Suppressor macrophage treated with lipopolysaccharide for 1 hour (primary cell): ENCODE measurements around the gene IFNA14.
"Not testable (repeated sequence)": the region's sequence is repeated elsewhere in the genome, so short reads cannot be mapped to it uniquely, and the experiment has no call there.

ENCODE experiments used
- DNase-seq, 3 donors: peaks; one replicate each; pipeline ENCODE4 v3.0.0-alpha.2; 2020 to 2022

IFNA14 gene

DNA sequence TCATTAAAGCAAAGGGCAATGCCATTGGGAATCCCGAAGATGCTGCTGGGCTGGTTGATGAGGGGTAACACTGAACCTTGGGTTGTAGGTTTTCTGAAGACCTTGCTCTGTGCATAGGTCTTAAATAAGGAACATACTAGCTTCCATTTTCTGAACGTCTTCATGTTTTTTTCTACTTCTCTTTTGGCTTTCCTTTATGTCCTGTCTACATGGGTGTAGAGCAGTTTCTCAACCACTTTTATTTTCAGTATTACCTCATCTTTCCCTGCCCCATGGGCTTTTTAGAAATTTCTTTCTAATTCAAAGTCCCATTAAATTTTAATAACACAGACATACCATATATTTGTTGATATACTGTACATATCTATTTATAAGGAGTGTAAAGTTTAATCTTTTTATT lies at the start of gene IFNA14:
TSS of gene IFNA14 (minus strand) at position 95 of the 400 bp plus-strand sequence. CDS start at position 25, 70 bp downstream.
- peak; percentile 35 to 67 (median 66) for DNase-seq

- DNase-seq, result no peak
These were observed 47.5 kb upstream of the IFNA14 start for GRCh38 chr9:21287280-21287679.

DNA sequence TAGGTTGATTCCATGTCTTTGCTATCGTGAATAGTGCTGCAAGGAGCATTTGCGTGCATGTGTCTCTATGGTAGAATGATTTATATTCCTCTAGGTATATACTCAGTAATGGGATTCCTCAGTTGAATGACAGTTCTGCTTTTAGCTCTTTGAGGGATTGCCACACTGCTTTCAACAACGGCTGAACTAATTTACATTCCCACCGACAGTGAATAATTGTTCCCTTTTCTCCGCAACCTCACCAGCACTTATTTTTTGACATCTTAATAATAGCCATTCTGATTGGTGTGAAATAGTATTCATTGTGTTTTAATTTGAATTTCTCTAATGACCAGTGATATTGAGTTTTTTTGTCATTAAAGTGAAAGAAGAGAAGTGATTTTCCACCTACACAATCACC lies 46.9 kb upstream of the IFNA14 start:
- peak; percentile 61 to 86 (median 75) for DNase-seq

- DNase-seq, result no peak
These were observed 46.3 kb upstream of the IFNA14 start for GRCh38 chr9:21286099-21286498.

DNA sequence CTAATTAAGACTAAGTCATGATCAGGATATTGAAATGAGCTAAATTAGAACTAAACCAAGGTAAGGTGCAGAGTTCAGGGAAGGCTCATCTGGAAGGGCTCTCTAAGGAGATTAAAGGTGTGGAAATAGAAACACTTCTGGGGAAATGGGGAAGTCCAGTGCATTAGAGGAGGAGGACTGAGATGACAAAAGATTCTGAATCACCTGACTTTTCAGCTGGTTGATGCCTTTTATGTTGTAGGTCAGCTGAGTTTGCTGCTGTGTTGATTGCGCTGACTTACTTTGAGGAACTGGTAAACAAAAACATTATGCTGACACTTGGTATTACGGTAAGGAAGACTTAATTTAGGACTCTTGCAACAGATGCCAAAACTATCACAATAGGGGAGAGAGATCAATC lies 41.5 kb upstream of the IFNA14 start:
- DNase-seq, result peak; percentile 43 to 55 (median 47)

GRCh38 chr9:21268347-21268657 lies 28.5 kb upstream of the IFNA14 start:
- DNase-seq, result no peak

DNA sequence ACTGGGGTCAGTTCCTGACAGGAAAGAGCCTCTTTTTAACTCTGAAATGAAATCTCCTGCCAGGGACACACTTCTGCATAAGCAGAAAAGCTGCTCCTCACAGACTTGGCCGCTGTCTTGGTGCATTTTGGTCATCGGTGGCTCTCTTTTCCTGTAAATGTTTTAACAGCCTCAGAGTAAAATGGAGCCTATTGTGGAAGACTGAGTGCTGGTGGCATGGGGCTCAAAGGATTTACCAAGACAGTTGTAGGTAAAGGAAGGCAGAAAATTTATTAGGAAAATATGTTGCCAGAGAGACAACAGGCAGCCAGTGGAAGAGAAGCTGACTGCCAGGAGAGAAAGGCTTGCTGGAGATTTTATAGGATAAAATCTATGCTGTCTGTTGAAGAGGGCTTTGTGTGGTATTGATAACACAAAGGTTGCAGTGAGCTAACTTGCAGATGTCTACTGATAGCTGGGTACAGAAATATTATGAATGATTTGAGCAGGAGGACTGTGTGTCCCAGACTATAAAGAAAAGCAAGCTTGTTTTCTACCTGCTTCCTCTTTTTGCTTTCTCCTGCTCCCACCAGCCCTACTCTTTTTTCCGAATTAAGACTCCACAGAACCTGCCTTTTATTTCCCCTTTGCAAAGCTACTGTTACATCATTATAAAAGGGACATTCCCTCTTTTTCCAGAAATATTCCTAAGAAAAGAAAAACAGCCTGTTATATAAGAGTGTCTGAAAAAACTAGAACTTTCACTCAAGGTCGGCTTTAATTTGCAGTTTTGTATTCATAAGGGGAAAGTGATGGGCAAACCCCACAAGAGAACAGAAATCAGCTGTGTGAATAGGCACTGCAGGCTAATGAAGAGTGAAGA lies 27.9 kb upstream of the IFNA14 start:
- DNase-seq, result peak in 1 of 3 donors; percentile 7

GRCh38 chr9:21266733-21267484 lies 27.1 kb upstream of the IFNA14 start:
- DNase-seq, result no peak

DNA sequence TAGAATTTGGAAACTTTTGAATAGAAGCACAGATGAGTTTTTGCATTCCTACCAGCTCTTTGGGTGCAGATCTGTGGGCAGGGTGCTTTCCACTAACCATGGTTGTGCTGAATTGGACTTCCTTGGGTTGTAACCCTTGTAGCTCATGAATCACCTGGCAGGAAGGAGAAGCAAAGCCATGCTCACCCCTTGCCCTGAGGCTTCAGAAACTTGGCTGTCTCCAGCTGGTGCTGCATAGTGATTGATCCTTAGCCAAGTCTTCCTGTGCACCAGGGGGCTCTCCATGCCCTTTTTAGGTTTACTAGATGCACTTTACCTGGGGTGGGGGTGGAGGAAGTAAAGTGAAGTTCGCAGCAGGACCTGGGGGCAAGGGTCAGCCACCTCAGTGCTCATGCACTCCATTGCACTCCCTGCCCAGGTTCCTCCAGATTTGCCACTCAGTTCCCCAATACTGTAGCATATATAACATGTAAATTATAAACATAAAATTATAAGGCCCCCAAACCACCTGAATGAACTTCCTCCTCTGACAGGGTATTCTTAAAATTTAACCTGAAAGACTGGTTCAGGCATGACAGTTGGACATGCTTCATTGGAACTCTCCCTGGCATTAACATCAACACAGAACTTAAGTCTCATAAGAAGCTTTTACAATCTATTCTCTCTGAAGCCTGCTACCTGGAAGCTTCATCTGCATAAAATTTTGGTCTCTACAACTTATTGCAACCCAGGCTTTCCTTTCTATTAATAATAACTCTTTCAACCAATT lies 25.8 kb upstream of the IFNA14 start:
- no peak for DNase-seq

GRCh38 chr9:21255538-21256212 lies 15.9 kb upstream of the IFNA14 start:
- DNase-seq, result no peak

- peak; percentile 82 to 90 (median 88) for DNase-seq
These were observed 13.1 kb upstream of the IFNA14 start for GRCh38 chr9:21252721-21253547.

GRCh38 chr9:21251638-21252037 lies 11.8 kb upstream of the IFNA14 start:
- DNase-seq, result no peak

GRCh38 chr9:21251190-21251589 lies 11.4 kb upstream of the IFNA14 start:
- no peak for DNase-seq

DNA sequence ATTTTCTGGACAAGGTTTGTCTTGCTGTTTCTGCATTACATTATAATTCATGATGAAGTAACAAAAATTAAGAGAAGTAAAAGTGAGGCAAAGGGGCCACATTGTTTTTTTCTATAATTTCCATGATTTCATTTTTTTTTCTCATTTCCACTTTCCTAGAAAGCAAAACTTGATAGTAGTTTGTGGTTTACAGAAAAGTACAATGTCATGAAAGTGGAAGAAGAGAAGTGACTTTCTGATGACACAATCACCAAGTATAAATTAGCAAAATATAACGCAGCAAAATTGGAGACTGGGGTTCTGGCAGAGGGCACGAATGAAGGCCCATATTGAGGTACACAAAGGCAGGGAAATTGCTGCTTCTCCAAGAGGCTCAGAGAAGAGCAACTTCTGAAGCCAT lies 5.0 kb upstream of the IFNA14 start:
- peak in 2 of 3 donors; percentile 55 to 66 for DNase-seq

DNA sequence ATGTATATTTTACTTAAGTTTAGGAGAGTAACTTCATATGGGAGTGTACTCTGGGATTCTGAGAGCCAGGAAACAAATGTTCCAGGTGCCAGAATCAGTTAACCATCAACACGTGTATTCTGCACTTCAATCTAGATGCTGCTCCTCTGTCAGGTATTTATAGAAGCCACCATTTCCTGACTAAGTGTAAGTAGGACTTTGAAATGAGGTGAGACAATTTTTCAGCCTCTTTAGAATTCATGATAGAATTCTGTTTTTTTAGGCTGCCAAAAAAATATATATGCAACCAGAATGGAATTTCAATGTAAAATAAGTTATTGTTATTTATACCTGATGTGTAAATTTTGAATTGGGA lies 3.5 kb downstream of the IFNA14 start:
- not testable (repeated sequence) for DNase-seq

DNA sequence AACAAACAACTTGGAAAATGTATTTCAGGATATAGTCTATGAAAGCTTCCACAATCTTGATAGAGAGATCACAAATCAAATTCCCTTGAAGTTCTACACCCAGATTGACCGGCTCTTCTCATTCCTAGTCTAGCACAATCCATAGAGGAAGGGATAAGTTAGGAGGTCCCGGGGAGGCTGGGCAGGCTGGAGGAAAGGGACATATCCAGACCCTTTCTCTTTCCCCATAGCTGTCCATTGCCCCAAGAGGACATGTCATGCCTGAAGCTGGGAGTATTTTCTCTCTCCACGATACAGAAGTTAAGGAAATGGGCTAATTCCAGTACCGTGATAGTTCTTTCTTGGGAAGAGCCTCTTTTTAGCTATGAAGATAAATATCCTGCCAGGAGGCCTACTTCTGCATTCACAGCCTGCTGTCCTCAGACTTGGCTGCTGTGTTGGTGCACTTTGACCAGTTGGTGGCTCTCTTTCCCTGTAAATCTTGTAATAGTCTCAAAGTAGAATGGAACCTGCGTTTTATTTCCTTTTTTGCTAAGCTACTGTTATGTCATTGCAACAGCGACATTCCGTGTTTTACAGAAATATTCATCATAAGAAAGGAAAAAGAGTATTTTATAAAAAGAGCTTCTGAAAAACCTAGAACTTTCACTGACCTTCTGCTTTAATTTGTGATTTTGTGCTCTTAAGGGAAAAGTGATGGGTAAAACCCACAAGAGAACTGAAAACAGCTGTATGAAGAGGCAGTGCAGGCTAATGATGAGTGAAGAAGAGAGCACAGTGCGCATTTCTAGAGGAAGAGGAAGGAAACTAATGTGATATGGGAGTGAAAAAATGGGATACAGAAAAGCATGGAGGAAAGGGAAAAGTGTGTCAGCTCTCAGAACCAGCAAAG lies 4.1 kb downstream of the IFNA14 start:
- DNase-seq, result peak; percentile 72 to 87 (median 81)

DNA sequence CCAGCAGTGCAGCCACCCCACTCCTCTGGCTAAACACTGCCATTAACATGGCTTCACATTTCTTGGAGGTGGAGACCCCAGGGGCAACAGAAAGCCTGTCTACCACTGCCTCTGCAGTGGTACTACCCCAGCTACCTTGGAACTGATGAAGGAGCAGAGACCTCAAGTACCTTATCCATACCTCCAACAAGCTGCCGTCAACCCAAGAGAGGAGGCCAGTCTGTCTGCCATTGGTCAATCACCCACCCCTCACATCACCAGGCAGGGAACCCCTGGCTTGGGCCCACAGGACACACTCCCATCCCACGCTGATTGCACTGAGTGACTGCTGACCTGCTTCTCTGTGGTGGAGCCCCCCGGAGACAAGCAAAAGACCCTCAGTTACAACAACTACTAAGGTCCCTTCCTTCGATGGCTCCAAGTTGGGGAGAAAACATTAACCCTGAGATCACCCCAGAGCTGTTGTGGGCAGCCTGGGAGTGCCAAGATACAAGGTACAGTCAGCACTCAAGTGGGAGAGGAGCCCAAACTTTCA lies 5.6 kb downstream of the IFNA14 start:
- no peak for DNase-seq

DNA sequence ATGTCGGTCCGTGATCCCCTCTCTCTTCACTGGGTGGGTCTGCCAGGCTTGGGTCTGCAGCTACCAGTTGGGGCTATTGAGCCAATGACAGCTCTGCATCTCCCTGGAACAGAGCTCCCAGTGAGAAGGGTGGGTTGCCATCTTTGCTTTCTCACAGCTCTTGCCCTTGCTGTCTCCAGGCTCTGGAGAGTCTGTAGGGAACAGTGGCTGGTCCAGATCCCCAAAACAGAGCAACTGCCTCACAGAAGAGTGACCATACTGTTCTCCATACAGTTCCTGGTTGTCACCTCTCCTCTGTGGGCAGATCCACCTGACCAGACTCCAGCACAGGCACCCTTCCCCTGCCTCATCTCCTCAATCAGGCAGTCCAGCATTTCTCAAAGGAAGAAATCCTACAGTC lies 6.5 kb downstream of the IFNA14 start:
- DNase-seq, result no peak

DNA sequence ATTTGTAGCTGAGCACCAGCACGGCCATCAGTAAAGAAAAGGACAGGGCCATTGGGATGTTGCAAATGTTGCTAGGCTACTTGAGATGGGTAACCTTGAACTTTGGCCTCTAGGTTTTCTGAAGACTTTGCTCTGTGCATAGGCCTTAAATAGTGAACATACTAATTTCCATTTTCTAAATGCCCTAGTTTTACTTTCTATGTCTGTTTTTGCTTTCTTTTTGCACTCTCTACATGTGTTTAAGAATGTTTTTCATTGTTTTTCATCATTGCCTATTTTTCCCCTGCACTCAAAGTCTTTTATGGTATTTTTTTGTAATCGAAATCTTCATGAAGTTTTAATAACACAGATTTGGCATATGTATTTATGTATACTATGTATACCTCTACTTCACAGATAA lies 11.7 kb downstream of the IFNA14 start, which contains the start of gene IFNA17:
TSS of gene IFNA17 (minus strand) at position 101 of the 400 bp plus-strand sequence. CDS start at position 52, 49 bp downstream.
- peak in 1 of 3 donors; percentile 0 for DNase-seq

DNA sequence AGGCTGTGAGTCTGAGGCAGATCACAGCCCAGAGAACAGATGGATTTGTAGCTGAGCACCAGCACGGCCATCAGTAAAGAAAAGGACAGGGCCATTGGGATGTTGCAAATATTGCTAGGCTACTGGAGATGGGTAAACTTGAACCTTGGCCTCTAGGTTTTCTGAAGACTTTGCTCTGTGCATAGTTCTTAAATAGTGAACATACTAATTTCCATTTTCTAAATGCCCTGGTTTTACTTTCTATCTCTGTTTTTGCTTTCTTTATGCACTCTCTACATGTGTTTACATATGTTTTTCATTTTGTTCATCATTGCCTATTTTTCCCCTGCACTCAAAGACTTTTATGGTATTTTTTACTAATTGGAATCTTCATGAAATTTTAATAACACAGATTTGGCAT lies 22.6 kb downstream of the IFNA14 start, which contains the start of gene IFNA16:
TSS of gene IFNA16 (minus strand) at position 101 of the 400 bp plus-strand sequence. CDS start at position 95, 6 bp downstream.
- not testable (repeated sequence) for DNase-seq
